Endodermal cell (in vitro differentiated cells): Measurements from ENCODE around the gene NRXN3. TPM values are rescaled to one million over a fixed set of nuclear protein-coding genes. Genes with fewer than 3 reads are reported as not detected.

Source experiments
- DNase-seq: peaks from one replicate; pipeline ENCODE4 v3.0.0-alpha.2; 2017
- H3K27ac ChIP-seq: 2 replicates; pipeline ENCODE4 v1.5.1; 2013; ENCODE audit warnings: mild to moderate bottlenecking, low read depth, low read length, moderate library complexity
- H3K27me3 ChIP-seq: 2 replicates; pipeline ENCODE4 v1.6.1; 2013; ENCODE audit warnings: mild to moderate bottlenecking, low read length, moderate library complexity; ENCODE audit not compliant: insufficient read depth, control insufficient read depth, poor library complexity, severe bottlenecking
- H3K36me3 ChIP-seq: 2 replicates; pipeline ENCODE4 v1.7.0; 2013; ENCODE audit warnings: mild to moderate bottlenecking, low read length, moderate library complexity; ENCODE audit not compliant: control insufficient read depth, insufficient read depth
- H3K4me1 ChIP-seq: one replicate; pipeline ENCODE4 v1.7.0; 2013; ENCODE audit warnings: low read length; ENCODE audit not compliant: control insufficient read depth, insufficient read depth
- H3K4me3 ChIP-seq: 2 replicates; pipeline ENCODE4 v1.5.1; 2013; ENCODE audit warnings: mild to moderate bottlenecking, low read length, moderate library complexity
- H3K9ac ChIP-seq: 2 replicates; pipeline ENCODE4 v1.6.1; 2013; ENCODE audit warnings: mild to moderate bottlenecking, low read length, moderate library complexity; ENCODE audit not compliant: poor library complexity, severe bottlenecking; ENCODE audit errors: extremely low read depth
- H3K9me3 ChIP-seq: 2 replicates; pipeline ENCODE4 v1.6.1; 2013; ENCODE audit warnings: mild to moderate bottlenecking, low read length, moderate library complexity; ENCODE audit not compliant: control insufficient read depth
- H3K27ac Mint-ChIP-seq: 2 replicates; pipeline ENCODE4 v1.8.0; 2020; ENCODE audit warnings: mixed read lengths
- H3K27me3 Mint-ChIP-seq: 2 replicates; pipeline ENCODE4 v1.8.0; 2021; ENCODE audit warnings: mild to moderate bottlenecking, mixed read lengths; ENCODE audit not compliant: insufficient read depth
- H3K36me3 Mint-ChIP-seq: 2 replicates; pipeline ENCODE4 v1.8.0; 2020; ENCODE audit warnings: low read depth, mixed read lengths
- H3K4me1 Mint-ChIP-seq: 2 replicates; pipeline ENCODE4 v1.8.0; 2020; ENCODE audit warnings: mixed read lengths
- H3K4me3 Mint-ChIP-seq: 2 replicates; pipeline ENCODE4 v1.8.0; 2020; ENCODE audit warnings: mild to moderate bottlenecking, moderate library complexity, mixed read lengths
- H3K9me3 Mint-ChIP-seq: 2 replicates; pipeline ENCODE4 v1.8.0; 2020; ENCODE audit warnings: mild to moderate bottlenecking, mixed read lengths
- WGBS, 2 experiments: methylation state at CpG; one replicate each; pipeline versions ENCODE4 v1.1.5 to v1.1.7; 2013; ENCODE audit warnings: missing lambda C conversion rate in 2 of 2, mixed read lengths in 1 of 2; ENCODE audit not compliant: insufficient coverage in 1 of 2, insufficient read length in 1 of 2; 5-methylcytosine and 5-hydroxymethylcytosine counted together
- total RNA-seq, 2 donors: library from RNA; stranded (reverse); fragmentation: NEBNext Ultra II Directional in 1 of 2; extraction: Animal tissue kit (Norgen Biotek cat#: 25700) in 1 of 2; gene quantifications; 2 replicates in 1 of 2; 3 replicates in 1 of 2; pipeline ENCODE4 v1.2.1, GENCODE V29; 2021
- TF ChIP-seq, protein P1 (sequence below): fragments of 200-600 bp; sonication (generic); conservative IDR thresholded peaks from 2 replicates; pipeline ENCODE4 v1.5.0; 2021; ENCODE audit warnings: antibody characterized with exemption, mild to moderate bottlenecking

Gene NRXN3
- total RNA-seq, 2 donors from 2014 or later = 20.9 to 21.4 TPM

DNA sequence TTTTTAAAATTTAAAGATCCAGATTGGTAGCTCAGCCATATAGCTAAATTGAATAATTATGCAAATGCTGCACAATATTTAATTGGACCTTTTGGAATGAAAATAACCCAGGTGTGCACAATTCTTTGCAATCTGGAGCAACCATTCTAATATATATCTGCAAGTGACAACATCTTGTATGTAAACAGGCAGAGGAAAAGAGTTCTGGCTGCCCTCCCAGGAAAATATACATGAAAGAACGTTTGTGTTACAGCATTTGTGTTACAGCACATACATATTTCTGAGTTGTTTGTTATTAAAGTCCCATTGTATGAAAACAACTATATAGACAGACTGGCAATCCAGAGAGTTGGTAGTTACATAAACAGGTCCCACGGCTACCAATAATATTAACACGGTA is 1663.6 kb downstream of the NRXN3 start:
- Mint-ChIP-seq H3K27ac (no peak overlapping the region), H3K27me3 (no peaks in the 10 kb centered on the region), H3K9me3 (no peaks in the 10 kb centered on the region), H3K4me3 (no peak overlapping the region), H3K4me1 (peaks cover 9% of the 10 kb centered on the region), H3K36me3 (no peaks in the 10 kb centered on the region)
- Histone ChIP-seq H3K36me3 (no peaks in the 10 kb centered on the region), H3K27me3 (no peaks in the 10 kb centered on the region), H3K9me3 (no peaks in the 10 kb centered on the region), H3K4me1 (no peaks in the 10 kb centered on the region), H3K4me3 (no peak overlapping the region), H3K27ac (no peak overlapping the region), H3K9ac (no peak overlapping the region)
- TF ChIP-seq, protein P1, sequence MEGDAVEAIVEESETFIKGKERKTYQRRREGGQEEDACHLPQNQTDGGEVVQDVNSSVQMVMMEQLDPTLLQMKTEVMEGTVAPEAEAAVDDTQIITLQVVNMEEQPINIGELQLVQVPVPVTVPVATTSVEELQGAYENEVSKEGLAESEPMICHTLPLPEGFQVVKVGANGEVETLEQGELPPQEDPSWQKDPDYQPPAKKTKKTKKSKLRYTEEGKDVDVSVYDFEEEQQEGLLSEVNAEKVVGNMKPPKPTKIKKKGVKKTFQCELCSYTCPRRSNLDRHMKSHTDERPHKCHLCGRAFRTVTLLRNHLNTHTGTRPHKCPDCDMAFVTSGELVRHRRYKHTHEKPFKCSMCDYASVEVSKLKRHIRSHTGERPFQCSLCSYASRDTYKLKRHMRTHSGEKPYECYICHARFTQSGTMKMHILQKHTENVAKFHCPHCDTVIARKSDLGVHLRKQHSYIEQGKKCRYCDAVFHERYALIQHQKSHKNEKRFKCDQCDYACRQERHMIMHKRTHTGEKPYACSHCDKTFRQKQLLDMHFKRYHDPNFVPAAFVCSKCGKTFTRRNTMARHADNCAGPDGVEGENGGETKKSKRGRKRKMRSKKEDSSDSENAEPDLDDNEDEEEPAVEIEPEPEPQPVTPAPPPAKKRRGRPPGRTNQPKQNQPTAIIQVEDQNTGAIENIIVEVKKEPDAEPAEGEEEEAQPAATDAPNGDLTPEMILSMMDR = no peak
- DNase-seq = no peak
- 90 to 100% methylated on average over 2 to 3 of the region's 3 CpGs for WGBS, 2 experiments

DNA sequence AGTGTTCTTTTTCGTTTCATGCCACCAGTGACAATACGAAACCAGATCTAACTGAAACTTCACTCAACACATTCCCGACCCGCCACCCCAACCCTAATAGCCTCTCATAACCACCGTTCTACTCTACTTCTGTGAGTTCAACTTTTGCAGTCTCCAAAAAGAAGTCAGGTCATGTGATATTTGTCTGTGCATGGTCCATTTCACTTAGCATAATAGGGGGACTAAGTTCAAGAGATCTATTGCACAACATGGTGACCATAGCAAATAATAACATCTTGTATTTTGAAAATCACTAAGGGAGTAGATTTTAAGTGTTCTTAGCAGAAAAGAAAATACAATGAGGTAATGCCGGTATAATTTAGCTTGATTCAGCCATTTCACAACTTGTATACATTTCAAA is 1664.7 kb downstream of the NRXN3 start:
- H3K4me1 ChIP-seq = no peaks in the 10 kb centered on the region
- TF ChIP-seq, protein P1 = no peak
- H3K4me1 Mint-ChIP-seq = peaks cover 9% of the 10 kb centered on the region
- H3K9me3 ChIP-seq = no peaks in the 10 kb centered on the region
- no peaks in the 10 kb centered on the region for H3K27me3 ChIP-seq
- H3K9me3 Mint-ChIP-seq = no peaks in the 10 kb centered on the region
- no peak for DNase-seq
- H3K27ac Mint-ChIP-seq = no peak overlapping the region
- no peaks in the 10 kb centered on the region for H3K36me3 ChIP-seq
- H3K4me3 Mint-ChIP-seq = no peak overlapping the region
- no peak overlapping the region for H3K27ac ChIP-seq
- WGBS, 2 experiments = 98 to 99% methylated on average over 5 to 6 of the region's 6 CpGs
- no peaks in the 10 kb centered on the region for H3K27me3 Mint-ChIP-seq
- no peak overlapping the region for H3K4me3 ChIP-seq
- no peaks in the 10 kb centered on the region for H3K36me3 Mint-ChIP-seq
- no peak overlapping the region for H3K9ac ChIP-seq

DNA sequence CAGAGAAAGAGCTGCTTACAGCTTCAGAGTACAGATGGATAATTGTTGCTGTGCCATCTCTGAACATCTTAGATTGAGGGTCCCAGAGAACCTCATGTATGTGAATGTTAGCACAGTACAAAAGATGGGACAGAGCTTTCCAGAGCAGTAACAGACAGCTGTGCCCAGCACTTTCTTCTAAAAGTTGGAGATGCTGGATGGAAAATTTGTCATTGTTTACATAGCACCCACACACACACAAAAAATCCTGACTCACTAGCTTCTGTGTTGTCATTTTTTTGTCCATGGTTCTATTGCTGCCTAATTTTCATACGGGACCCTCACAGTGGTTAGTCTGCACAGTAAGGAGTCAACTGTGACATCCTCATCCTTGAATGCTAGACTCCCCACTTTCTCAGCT is 1666.4 kb downstream of the NRXN3 start:
- 88 to 95% methylated on average over 1 of the region's 1 CpG for WGBS, 2 experiments

More for the DNA sequence above, 1666.4 kb downstream of the NRXN3 start:
- Histone ChIP-seq H3K27me3 (no peaks in the 10 kb centered on the region), H3K9ac (no peak overlapping the region), H3K27ac (no peak overlapping the region), H3K9me3 (no peaks in the 10 kb centered on the region), H3K4me1 (no peaks in the 10 kb centered on the region), H3K36me3 (no peaks in the 10 kb centered on the region), H3K4me3 (no peak overlapping the region)
- Mint-ChIP-seq H3K36me3 (no peaks in the 10 kb centered on the region), H3K9me3 (no peaks in the 10 kb centered on the region), H3K27ac (no peak overlapping the region), H3K4me3 (no peak overlapping the region), H3K27me3 (no peaks in the 10 kb centered on the region), H3K4me1 (peaks cover 11% of the 10 kb centered on the region)
- TF ChIP-seq, protein P1 = no peak
- DNase-seq = no peak
